GM12873 (cell line): ENCODE measurements around the gene CYP27C1.
A peak's percentile ranks its signal among the peaks of the same experiment; 100 is the strongest.

Experiments
- CTCF ChIP-seq: IDR thresholded peaks from 2 replicates; pipeline ENCODE4 v1.5.1; 2012; ENCODE audit warnings: low read depth, mild to moderate bottlenecking, moderate library complexity, low read length, control low read depth; ENCODE audit not compliant: insufficient read depth; ENCODE audit errors: missing control alignments

CYP27C1 gene

GRCh38 chr2:127162261-127163089 lies 57.6 kb downstream of the CYP27C1 start:
- no peak for TF ChIP-seq CTCF

GRCh38 chr2:127161176-127162136 lies 58.6 kb downstream of the CYP27C1 start:
- no peak for TF ChIP-seq CTCF

GRCh38 chr2:127160676-127161075 lies 59.4 kb downstream of the CYP27C1 start:
- no peak for TF ChIP-seq CTCF

- no peak for TF ChIP-seq CTCF
Measured at GRCh38 chr2:127159543-127159942, 60.6 kb downstream of the CYP27C1 start.

- TF ChIP-seq CTCF, result no peak
Measured at GRCh38 chr2:127158614-127159290, 61.3 kb downstream of the CYP27C1 start.

GRCh38 chr2:127157651-127158485 lies 62.2 kb downstream of the CYP27C1 start:
- TF ChIP-seq CTCF, result peak; percentile 20
